Erythroblast (primary cell): ENCODE measurements around the gene KCNG2.

Experiments
- GATA1 ChIP-seq: IDR thresholded peaks from 2 replicates; pipeline ENCODE4 v1.6.1; 2011; ENCODE audit warnings: low read depth, mild to moderate bottlenecking, control low read depth, low read length, moderate library complexity
- POLR2A ChIP-seq: IDR thresholded peaks from 2 replicates; pipeline ENCODE4 v1.6.1; 2011; ENCODE audit warnings: mild to moderate bottlenecking, low read length

GRCh38 chr18:79829136-79829854 is 31.6 kb downstream of the KCNG2 start:
- TF ChIP-seq POLR2A (no peak), GATA1 (no peak)
